Measurements from ENCODE around the gene ZNF426. TPM values are rescaled to one million over a fixed set of nuclear protein-coding genes. Genes with fewer than 3 reads are reported as not detected.

The ZNF426 gene
- total and polyA plus RNA-seq, 5 experiments from 2014 or later: 15.8 to 27.3 (median 18.4) TPM

DNA sequence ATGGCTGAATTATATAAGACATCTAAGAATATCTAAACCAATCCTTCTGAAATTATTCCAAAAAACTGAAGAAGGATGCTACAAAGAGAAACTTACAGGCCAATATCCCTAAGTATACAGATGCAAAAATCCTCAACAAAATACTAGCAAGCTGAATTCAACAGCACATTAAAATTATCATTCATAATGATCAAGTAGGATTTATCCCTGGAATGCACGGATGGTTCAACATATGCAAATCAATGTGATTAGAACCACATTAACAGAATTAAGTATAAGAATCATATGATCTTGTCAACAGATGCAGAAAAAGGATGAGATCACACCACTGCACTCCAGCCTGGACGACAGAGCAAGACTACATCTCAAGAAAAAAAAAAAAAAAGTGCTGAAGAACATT lies 53.3 kb downstream of the ZNF426 start:
- no peak overlapping the region for H3K27ac Mint-ChIP-seq
- H3K4me1 Mint-ChIP-seq: no peaks in the 10 kb centered on the region
- H3K9me3 Mint-ChIP-seq: peaks cover 5 to 89% (median 31%) of the 10 kb centered on the region in 9 donors
- H3K36me3 Mint-ChIP-seq: peaks cover 0 to 44% (median 22%) of the 10 kb centered on the region in 3 donors
- no peaks in the 10 kb centered on the region for H3K27me3 Mint-ChIP-seq
- ATAC-seq (no peak), DNase-seq (no peak)
- POLR2A ChIA-PET: no interaction called here
- no peak overlapping the region for H3K4me3 Mint-ChIP-seq

DNA sequence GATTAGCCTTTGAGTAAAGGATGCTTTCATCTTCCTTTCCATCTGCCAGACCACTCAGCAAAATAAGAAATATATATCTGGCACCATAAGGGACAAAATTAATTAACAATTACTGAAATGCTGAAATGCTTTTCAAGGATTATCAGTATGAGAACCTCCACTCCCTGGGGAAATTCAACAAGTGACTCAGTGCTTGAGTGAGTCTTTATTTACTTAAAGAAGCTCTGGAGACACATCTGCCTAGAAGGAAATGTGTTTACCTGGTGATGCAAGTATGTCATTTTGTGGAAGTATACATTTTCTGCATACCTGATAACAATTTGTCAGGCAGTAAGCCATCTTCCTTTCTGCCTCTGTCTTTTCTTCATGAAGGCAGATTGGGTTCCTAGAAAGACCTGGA lies 63.5 kb downstream of the ZNF426 start:
- ATAC-seq (no peak), DNase-seq (no peak)
- peaks cover 4 to 61% (median 30%) of the 10 kb centered on the region in 3 donors for H3K36me3 Mint-ChIP-seq
- peaks cover 0 to 7% (median 3%) of the 10 kb centered on the region in 5 donors for H3K27me3 Mint-ChIP-seq
- peaks cover 18 to 83% (median 74%) of the 10 kb centered on the region in 9 donors for H3K9me3 Mint-ChIP-seq
- H3K4me3 Mint-ChIP-seq: no peak overlapping the region
- no peak overlapping the region for H3K27ac Mint-ChIP-seq
- no peaks in the 10 kb centered on the region for H3K4me1 Mint-ChIP-seq
- POLR2A ChIA-PET: no interaction called here

Other genes with a start within 250 kb of the ZNF426 start
- gene ZNF699, start 228.8 kb downstream of the ZNF426 start, total RNA-seq: 10 to 100 TPM; 20.6 to 23.1 TPM
- 10 to 100 TPM in 1 of 3 donors, 1 to 10 TPM in 2; 6.9 to 30.0 (median 8.8) TPM for gene ZNF699, start 228.8 kb downstream of the ZNF426 start, polyA plus RNA-seq
- gene ZNF559, start 214.5 kb downstream of the ZNF426 start, total RNA-seq: 10 to 100 TPM; 65.4 to 66.0 TPM
- gene ZNF559, start 214.5 kb downstream of the ZNF426 start, polyA plus RNA-seq: 10 to 100 TPM; 37.2 to 55.4 (median 45.1) TPM
- 1 to 10 TPM; 3.5 to 4.6 TPM for gene ZNF177, start 175.6 kb downstream of the ZNF426 start, total RNA-seq
- under 1 TPM; 0.28 to 0.73 (median 0.49) TPM for gene ZNF177, start 175.6 kb downstream of the ZNF426 start, polyA plus RNA-seq
- gene ZNF266, start 103.1 kb downstream of the ZNF426 start, total RNA-seq: 100 to 1,000 TPM; 140 to 147 TPM
- gene ZNF266, start 103.1 kb downstream of the ZNF426 start, polyA plus RNA-seq: 10 to 100 TPM; 15.5 to 18.8 (median 17.7) TPM
- gene ZNF560, start 40.0 kb downstream of the ZNF426 start, total RNA-seq: not detected
- not detected for gene ZNF560, start 40.0 kb downstream of the ZNF426 start, polyA plus RNA-seq
- gene ZNF121, start 45.9 kb upstream of the ZNF426 start, total RNA-seq: 10 to 100 TPM; 63.0 to 66.0 TPM
- gene ZNF121, start 45.9 kb upstream of the ZNF426 start, polyA plus RNA-seq: 1 to 10 TPM; 1.9 to 3.7 (median 3.5) TPM
- gene ZNF561, start 82.6 kb upstream of the ZNF426 start, total RNA-seq: 10 to 100 TPM; 77.1 to 78.4 TPM
- gene ZNF561, start 82.6 kb upstream of the ZNF426 start, polyA plus RNA-seq: 10 to 100 TPM; 12.2 to 16.3 (median 14.7) TPM
- gene ZNF562, start 136.5 kb upstream of the ZNF426 start, total RNA-seq: 10 to 100 TPM; 27.0 to 29.5 TPM
- 1 to 10 TPM; 1.6 to 4.8 (median 2.5) TPM for gene ZNF562, start 136.5 kb upstream of the ZNF426 start, polyA plus RNA-seq
- 10 to 100 TPM; 29.5 to 34.0 TPM for gene ZNF846, start 230.1 kb upstream of the ZNF426 start, total RNA-seq
- gene ZNF846, start 230.1 kb upstream of the ZNF426 start, polyA plus RNA-seq: 10 to 100 TPM in 1 of 3 donors, 1 to 10 TPM in 2; 6.0 to 10.6 (median 9.5) TPM